ENCODE measurements around the gene TFF3.

Gene TFF3

GRCh38 chr21:42289926-42290325 is 25.3 kb downstream of the TFF3 start:
- DNase-seq (ENCODE audit: low read depth in 2 of 2), result no peak

DNA sequence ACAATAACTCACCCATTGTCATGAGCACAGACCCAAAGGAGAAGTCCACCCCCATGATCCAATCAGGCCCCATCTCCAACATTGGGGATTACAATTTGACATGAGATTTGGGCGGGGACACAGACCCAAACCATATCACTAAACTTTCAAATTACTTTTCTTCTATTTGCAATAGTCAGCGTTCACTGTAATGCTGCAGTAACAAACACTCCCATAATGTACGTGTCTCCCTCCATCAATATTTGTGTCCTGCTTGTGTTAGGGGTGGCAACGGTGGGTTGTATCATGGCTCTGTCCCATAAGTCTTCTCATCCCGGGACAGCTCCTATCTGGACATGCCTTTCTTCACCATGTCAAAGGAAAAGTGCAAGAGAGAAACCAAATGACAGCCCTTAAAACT is 26.2 kb downstream of the TFF3 start:
- no peak for DNase-seq (ENCODE audit: low read depth in 2 of 2)

- DNase-seq (ENCODE audit: low read depth in 2 of 2), result no peak
Observed at GRCh38 chr21:42287193-42288083, 27.8 kb downstream of the TFF3 start.

DNA sequence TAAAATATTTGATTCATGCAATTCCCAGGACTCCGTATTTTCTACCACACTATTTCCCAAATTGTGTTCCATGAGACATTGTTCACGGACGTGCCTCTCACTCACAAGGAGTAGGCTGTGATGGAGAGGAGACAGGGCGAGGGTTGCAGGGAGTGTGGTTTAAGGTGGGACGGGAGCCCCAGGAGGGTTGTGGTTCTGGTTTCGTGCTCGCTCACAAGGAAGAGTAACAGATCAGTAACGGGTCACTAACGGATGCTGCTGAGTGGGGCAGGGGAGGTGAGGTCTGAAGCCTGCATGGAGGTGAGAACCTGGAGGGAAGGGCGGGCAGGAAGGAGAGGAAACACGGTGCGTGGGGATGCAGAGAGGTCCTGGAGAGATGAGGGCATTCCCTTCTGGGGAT is 28.8 kb downstream of the TFF3 start:
- DNase-seq (ENCODE audit: low read depth in 2 of 2), result no peak

- no peak for DNase-seq (ENCODE audit: low read depth in 2 of 2)
Observed at GRCh38 chr21:42285569-42286245, 29.5 kb downstream of the TFF3 start.

GRCh38 chr21:42282715-42283114 is 32.5 kb downstream of the TFF3 start:
- DNase-seq (ENCODE audit: low read depth in 2 of 2), result no peak

GRCh38 chr21:42282021-42282420 is 33.2 kb downstream of the TFF3 start:
- no peak for DNase-seq (ENCODE audit: low read depth in 2 of 2)

- DNase-seq (ENCODE audit: low read depth in 2 of 2), result no peak
Observed at GRCh38 chr21:42281181-42281680, 34.0 kb downstream of the TFF3 start.

GRCh38 chr21:42280356-42281180 is 34.6 kb downstream of the TFF3 start:
- no peak for DNase-seq (ENCODE audit: low read depth in 2 of 2)

- no peak for DNase-seq (ENCODE audit: low read depth in 2 of 2)
Observed at GRCh38 chr21:42279888-42280287, 35.3 kb downstream of the TFF3 start.

- DNase-seq (ENCODE audit: low read depth in 2 of 2), result no peak
Observed at GRCh38 chr21:42279341-42279871, 35.8 kb downstream of the TFF3 start.

DNA sequence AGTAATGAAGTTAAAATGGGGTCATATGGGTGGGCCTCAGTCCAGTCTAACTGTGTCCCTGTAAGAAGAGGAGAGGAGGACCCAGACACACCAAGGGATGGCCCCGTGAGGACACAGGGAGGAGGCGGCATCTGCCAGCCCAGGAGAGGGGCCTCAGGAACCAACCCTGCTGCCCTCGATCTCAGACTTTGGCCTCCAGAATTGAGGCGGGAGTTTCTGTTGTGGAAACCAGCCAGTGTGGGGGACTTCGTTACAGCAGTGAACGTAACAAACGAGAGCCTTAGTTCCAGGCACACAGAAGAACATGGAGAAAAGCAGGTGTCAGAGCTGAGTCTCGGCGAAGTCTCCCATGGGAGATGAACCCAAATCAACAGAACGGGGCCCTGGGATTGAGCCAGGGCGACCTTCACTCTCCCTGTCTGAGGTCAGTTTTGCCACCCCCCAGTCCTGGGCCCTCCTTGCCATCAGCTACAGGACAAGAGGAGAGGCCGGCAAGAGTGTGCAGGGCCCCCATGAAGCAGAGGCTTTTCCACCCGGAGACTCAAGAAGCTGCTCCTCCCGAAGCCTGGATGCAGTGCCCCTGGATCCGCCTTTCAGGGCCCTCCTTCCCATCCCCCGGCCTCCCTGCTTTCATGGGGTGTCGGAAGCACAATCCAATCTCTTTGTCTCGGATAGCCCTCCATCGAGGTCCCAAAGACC is 36.6 kb downstream of the TFF3 start:
- DNase-seq (ENCODE audit: low read depth in 2 of 2), result no peak

GRCh38 chr21:42277593-42277992 is 37.6 kb downstream of the TFF3 start:
- no peak for DNase-seq (ENCODE audit: low read depth in 2 of 2)

DNA sequence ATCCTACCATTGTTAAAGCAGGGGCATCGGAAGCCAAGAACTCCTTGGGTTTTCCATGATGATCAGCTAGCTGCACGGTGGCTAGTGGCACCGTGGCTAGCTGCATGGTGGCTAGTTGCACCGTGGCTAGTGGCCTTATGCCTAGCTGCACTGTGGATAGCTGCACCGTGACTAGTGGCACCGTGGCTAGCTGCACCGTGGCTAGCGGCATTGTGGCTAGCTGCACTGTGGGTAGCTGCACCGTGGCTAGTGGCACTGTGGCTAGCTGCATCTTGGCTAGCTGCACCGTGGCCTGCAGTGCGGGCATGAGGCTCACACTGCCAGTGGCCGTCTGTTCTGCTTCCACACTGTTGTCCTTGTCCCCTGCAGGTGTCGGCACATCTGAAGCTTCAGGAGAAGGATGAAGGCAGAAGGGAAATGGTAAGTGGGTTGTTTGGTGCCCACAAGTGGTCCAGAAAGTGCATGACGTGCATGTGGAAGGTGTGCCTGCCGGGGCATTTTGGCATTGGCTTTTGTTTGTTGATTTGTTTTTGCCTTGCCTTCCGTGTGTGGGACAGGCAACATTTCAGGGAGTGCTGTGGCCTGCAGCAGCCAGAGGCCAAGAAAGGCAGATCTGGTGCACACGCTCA is 38.6 kb downstream of the TFF3 start:
- no peak for DNase-seq (ENCODE audit: low read depth in 2 of 2)

DNA sequence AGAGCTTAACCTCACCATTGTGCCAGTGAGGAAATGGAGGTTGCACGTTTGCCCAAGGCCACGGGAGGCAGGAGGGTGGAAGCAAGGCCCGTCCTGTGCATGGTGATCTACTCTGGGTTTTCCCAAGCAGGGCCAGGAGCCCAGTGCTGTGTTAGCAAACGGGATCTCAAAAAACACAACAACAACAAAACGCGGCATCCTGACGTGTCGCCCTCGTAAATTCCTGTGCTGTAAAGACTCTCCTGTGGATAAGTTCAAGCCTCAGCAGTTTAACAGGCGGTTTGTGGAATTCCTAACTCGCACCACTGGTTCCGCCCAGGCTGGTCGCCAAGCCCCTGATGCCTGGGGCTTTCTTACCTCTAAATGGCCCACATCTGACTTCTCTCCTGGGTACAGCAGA is 39.1 kb downstream of the TFF3 start:
- no peak for DNase-seq (ENCODE audit: low read depth in 2 of 2)

GRCh38 chr21:42272984-42273600 is 42.1 kb downstream of the TFF3 start:
- no peak for DNase-seq (ENCODE audit: low read depth in 2 of 2)

DNA sequence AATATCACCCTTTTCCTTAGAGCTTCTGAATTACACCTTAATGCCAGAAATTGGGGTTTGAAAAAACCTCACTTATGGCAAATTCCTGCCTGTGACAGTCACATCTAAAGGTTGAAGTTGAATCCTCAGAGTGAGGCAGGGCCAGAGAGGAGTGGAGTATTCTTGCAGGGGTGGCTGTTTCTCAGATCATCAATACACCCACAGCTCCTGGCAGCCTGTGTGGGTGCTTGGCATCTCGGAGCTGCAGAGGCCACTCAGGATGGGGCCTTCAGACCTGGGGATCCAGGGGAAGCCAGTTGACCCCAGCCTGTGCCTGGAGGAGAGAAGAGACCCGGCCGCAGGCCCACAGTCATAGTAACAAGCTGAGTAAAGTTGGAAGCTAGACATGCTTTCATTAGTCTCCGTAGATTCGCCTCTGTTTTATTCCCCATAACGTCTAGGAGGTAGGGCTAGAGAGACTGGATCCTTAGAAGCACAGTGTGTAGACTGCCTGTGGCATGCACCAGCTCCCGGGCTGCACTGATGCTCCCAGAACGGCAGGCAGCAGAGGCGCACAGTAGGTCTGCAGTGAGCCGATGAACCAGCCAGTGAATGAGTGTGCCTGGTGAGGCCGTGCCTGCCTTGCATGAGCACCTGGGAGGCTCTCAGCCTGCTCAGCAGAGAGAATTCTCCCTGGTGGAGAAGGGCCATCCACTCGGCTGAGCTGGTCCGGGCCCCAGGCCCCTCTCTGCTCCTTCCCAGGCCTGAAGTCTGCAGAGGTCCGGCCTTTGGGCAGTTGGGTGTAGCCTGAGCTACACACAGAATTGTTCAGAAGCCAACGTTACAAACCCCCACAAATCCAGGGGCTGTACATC is 42.9 kb downstream of the TFF3 start:
- no peak for DNase-seq (ENCODE audit: low read depth in 2 of 2)

GRCh38 chr21:42271065-42271464 is 44.1 kb downstream of the TFF3 start:
- no peak for DNase-seq (ENCODE audit: low read depth in 2 of 2)

GRCh38 chr21:42269386-42269785 is 45.8 kb downstream of the TFF3 start:
- no peak for DNase-seq (ENCODE audit: low read depth in 2 of 2)

Data from stimulated activated CD8-positive, alpha-beta memory T cell treated with anti-CD3 and anti-CD28 coated beads, Interleukin-7, amount 100 ng/mL, for 1 hour (primary cell).